ENCODE measurements around the gene KDM2A. TPM values are rescaled to one million over a fixed set of nuclear protein-coding genes. Genes with fewer than 3 reads are reported as not detected.

KDM2A gene
- total and polyA plus RNA-seq, 2 donors from 2014 or later, result 16.2 to 82.6 TPM

- H3K27ac ChIP-seq (ENCODE audit: low read depth in 2 of 2, low read length in 2 of 2), result no peak overlapping the region
- TF ChIP-seq CTCF (IDR thresholded peaks at IDR 0.05; ENCODE audit: borderline replicate concordance, extremely low read depth, insufficient read depth), result no peak
- H3K9me3 ChIP-seq (ENCODE audit: control insufficient read depth in 2 of 3, insufficient read depth in 1 of 3, low read length in 3 of 3), result no peaks in the 10 kb centered on the region
- no peak for FAIRE-seq
- no peak overlapping the region for H3K9ac ChIP-seq (ENCODE audit: low read length in 3 of 3)
- intact Hi-C loops (cut with DNase I), result no loop called here
- H3K27me3 ChIP-seq (ENCODE audit: control insufficient read depth, insufficient read depth, low read length), result no peaks in the 10 kb centered on the region
- peaks cover 24 to 60% (median 42%) of the 10 kb centered on the region in 3 donors for H3K36me3 ChIP-seq (ENCODE audit: control insufficient read depth in 2 of 3, insufficient read depth in 3 of 3, low read length in 3 of 3)
- DNase-seq, result peak in 1 of 5 donors; percentile 28
- no peak overlapping the region for H3K4me3 ChIP-seq (ENCODE audit: low read length in 3 of 3)
- peaks cover 0 to 9% (median 0%) of the 10 kb centered on the region in 3 donors for H3K4me1 ChIP-seq (ENCODE audit: control insufficient read depth in 2 of 3, insufficient read depth in 2 of 3, low read depth in 1 of 3, low read length in 3 of 3)
These were observed 136.3 kb downstream of the KDM2A start for GRCh38 chr11:67255353-67255752.

- Histone ChIP-seq H3K36me3 (ENCODE audit: control insufficient read depth in 2 of 3, insufficient read depth in 3 of 3, low read length in 3 of 3) (peaks cover 20 to 54% (median 38%) of the 10 kb centered on the region in 3 donors), H3K9ac (ENCODE audit: low read length in 3 of 3) (no peak overlapping the region), H3K9me3 (ENCODE audit: control insufficient read depth in 2 of 3, insufficient read depth in 1 of 3, low read length in 3 of 3) (no peaks in the 10 kb centered on the region), H3K4me3 (ENCODE audit: low read length in 3 of 3) (no peak overlapping the region), H3K27me3 (ENCODE audit: control insufficient read depth, insufficient read depth, low read length) (no peaks in the 10 kb centered on the region), H3K27ac (ENCODE audit: low read depth in 2 of 2, low read length in 2 of 2) (no peak overlapping the region), H3K4me1 (ENCODE audit: control insufficient read depth in 2 of 3, insufficient read depth in 2 of 3, low read depth in 1 of 3, low read length in 3 of 3) (peaks cover 0 to 9% (median 0%) of the 10 kb centered on the region in 3 donors)
- DNase-seq, result peak in 2 of 5 donors; percentile 30 to 55
- intact Hi-C loops (cut with DNase I), result no loop called here
- no peak for FAIRE-seq
- TF ChIP-seq CTCF (IDR thresholded peaks at IDR 0.05; ENCODE audit: borderline replicate concordance, extremely low read depth, insufficient read depth), result no peak
These were observed 136.8 kb downstream of the KDM2A start for GRCh38 chr11:67255864-67256263.

GRCh38 chr11:67256477-67257135 lies 137.5 kb downstream of the KDM2A start:
- H3K9ac ChIP-seq (ENCODE audit: low read length in 3 of 3), result no peak overlapping the region
- H3K4me3 ChIP-seq (ENCODE audit: low read length in 3 of 3), result no peak overlapping the region
- no peak for DNase-seq
- H3K27ac ChIP-seq (ENCODE audit: low read depth in 2 of 2, low read length in 2 of 2), result no peak overlapping the region
- peaks cover 0 to 9% (median 3%) of the 10 kb centered on the region in 3 donors for H3K4me1 ChIP-seq (ENCODE audit: control insufficient read depth in 2 of 3, insufficient read depth in 2 of 3, low read depth in 1 of 3, low read length in 3 of 3)
- FAIRE-seq, result no peak
- no peak for TF ChIP-seq CTCF (IDR thresholded peaks at IDR 0.05; ENCODE audit: borderline replicate concordance, extremely low read depth, insufficient read depth)
- H3K36me3 ChIP-seq (ENCODE audit: control insufficient read depth in 2 of 3, insufficient read depth in 3 of 3, low read length in 3 of 3), result peaks cover 19 to 48% (median 33%) of the 10 kb centered on the region in 3 donors
- H3K9me3 ChIP-seq (ENCODE audit: control insufficient read depth in 2 of 3, insufficient read depth in 1 of 3, low read length in 3 of 3), result no peaks in the 10 kb centered on the region
- no peaks in the 10 kb centered on the region for H3K27me3 ChIP-seq (ENCODE audit: control insufficient read depth, insufficient read depth, low read length)
- intact Hi-C loops (cut with DNase I), result no loop called here
